Liver (tissue), 9 donors: Measurements from ENCODE around the gene IL23A. TPM values are rescaled to one million over a fixed set of nuclear protein-coding genes. Genes with fewer than 3 reads are reported as not detected.
A peak's percentile ranks its signal among the peaks of the same experiment; 100 is the strongest.

Source experiments
- DNase-seq: peaks from one replicate; pipeline ENCODE4 v3.0.0-alpha.2; 2017; ENCODE audit warnings: low spot score
- H3K27ac ChIP-seq, 2 donors: one replicate each; pipeline ENCODE4 v1.7.0; 2013; ENCODE audit warnings: inconsistent platforms in 2 of 2, low read length in 2 of 2, control low read depth in 1 of 2, low read depth in 1 of 2, mild to moderate bottlenecking in 1 of 2
- H3K27me3 ChIP-seq, 4 donors: one replicate each; pipeline versions ENCODE4 v1.6.1 to v1.7.0; 2013; ENCODE audit warnings: low read length in 3 of 4, inconsistent platforms in 1 of 4, mild to moderate bottlenecking in 1 of 4, moderate library complexity in 1 of 4; ENCODE audit not compliant: control insufficient read depth in 4 of 4, insufficient read depth in 4 of 4
- H3K36me3 ChIP-seq, 4 donors: one replicate each; pipeline versions ENCODE4 v1.6.1 to v1.7.0; 2013; ENCODE audit warnings: low read length in 3 of 4, mild to moderate bottlenecking in 3 of 4, low read depth in 1 of 4, moderate library complexity in 1 of 4; ENCODE audit not compliant: control insufficient read depth in 4 of 4, insufficient read depth in 3 of 4
- H3K4me1 ChIP-seq, 4 donors: one replicate each; pipeline versions ENCODE4 v1.6.1 to v1.7.0; 2013; ENCODE audit warnings: low read length in 3 of 4, mild to moderate bottlenecking in 3 of 4, moderate library complexity in 1 of 4; ENCODE audit not compliant: control insufficient read depth in 4 of 4, insufficient read depth in 4 of 4
- H3K4me3 ChIP-seq, 3 donors: one replicate each; pipeline versions ENCODE4 v1.6.1 to v1.7.0; 2013; ENCODE audit warnings: low read length in 3 of 3, control low read depth in 1 of 3, low read depth in 1 of 3, mild to moderate bottlenecking in 1 of 3
- H3K9ac ChIP-seq, 2 donors: one replicate each; pipeline ENCODE4 v1.7.0; 2013; ENCODE audit warnings: low read length in 2 of 2, mild to moderate bottlenecking in 2 of 2, moderate library complexity in 2 of 2, control low read depth in 1 of 2, low read depth in 1 of 2
- H3K9me3 ChIP-seq, 4 donors: one replicate each; pipeline versions ENCODE4 v1.6.1 to v1.7.0; 2013; ENCODE audit warnings: low read length in 3 of 4; ENCODE audit not compliant: control insufficient read depth in 4 of 4
- EGR1 ChIP-seq, 2 donors: IDR thresholded peaks; 2 replicates each; pipeline ENCODE4 v1.6.1; 2016 to 2018; ENCODE audit warnings: antibody characterized with exemption in 2 of 2, low read depth in 2 of 2
- FOXA1 ChIP-seq: IDR thresholded peaks from 2 replicates; pipeline ENCODE4 v1.6.1; 2016; ENCODE audit warnings: antibody characterized with exemption
- FOXA2 ChIP-seq: IDR thresholded peaks from 2 replicates; pipeline ENCODE4 v1.6.1; 2016; ENCODE audit warnings: antibody characterized with exemption
- GABPA ChIP-seq, 2 donors: IDR thresholded peaks in 1 of 2; conservative IDR thresholded peaks in 1 of 2; 2 replicates each; pipeline ENCODE4 v1.6.1; 2016; ENCODE audit warnings: antibody characterized with exemption in 2 of 2, mild to moderate bottlenecking in 1 of 2, moderate library complexity in 1 of 2
- HNF4A ChIP-seq, 2 donors: conservative IDR thresholded peaks; 2 replicates each; pipeline ENCODE4 v1.6.1; 2016; ENCODE audit warnings: antibody characterized with exemption in 2 of 2, mild to moderate bottlenecking in 2 of 2
- HNF4G ChIP-seq: IDR thresholded peaks from 2 replicates; pipeline ENCODE4 v1.6.1; 2016; ENCODE audit warnings: antibody characterized with exemption
- JUND ChIP-seq, 2 donors: IDR thresholded peaks; 2 replicates each; pipeline ENCODE4 v1.6.1; 2016; ENCODE audit warnings: antibody characterized with exemption in 2 of 2
- NR2F2 ChIP-seq: IDR thresholded peaks from 2 replicates; pipeline ENCODE4 v1.6.1; 2016; ENCODE audit warnings: antibody characterized with exemption
- RAD21 ChIP-seq, 2 donors: IDR thresholded peaks; 2 replicates each; pipeline ENCODE4 v1.6.1; 2016; ENCODE audit warnings: antibody characterized with exemption in 2 of 2, mild to moderate bottlenecking in 2 of 2
- RXRA ChIP-seq, 2 donors: IDR thresholded peaks; 2 replicates each; pipeline ENCODE4 v1.6.1; 2017 to 2018; ENCODE audit warnings: antibody characterized with exemption in 2 of 2, mild to moderate bottlenecking in 1 of 2
- SP1 ChIP-seq: IDR thresholded peaks from 2 replicates; pipeline ENCODE4 v1.6.1; 2018; ENCODE audit warnings: antibody characterized with exemption, mild to moderate bottlenecking
- TAF1 ChIP-seq: conservative IDR thresholded peaks from 2 replicates; pipeline ENCODE4 v1.6.1; 2016; ENCODE audit warnings: antibody characterized with exemption, mild to moderate bottlenecking
- YY1 ChIP-seq: IDR thresholded peaks from 2 replicates; pipeline ENCODE4 v1.6.1; 2016; ENCODE audit warnings: antibody characterized with exemption, mild to moderate bottlenecking
- WGBS: extraction: QIAGEN DNeasy Blood & Tissue Kit; methylation state at CpG from one replicate; pipeline ENCODE4 v1.1.7; 2013; 5-methylcytosine and 5-hydroxymethylcytosine counted together
- polyA plus RNA-seq, 2 donors: library from polyadenylated mRNA; stranded (reverse) in 1 of 2; unstranded in 1 of 2; fragments of 200-250 nt in 1 of 2; fragments of >200 nt in 1 of 2; fragmentation: Nextera tagmentation in 1 of 2; extraction: Ambion mirVana in 1 of 2; gene quantifications; one replicate each; pipeline versions ENCODE4 v1.2.1 to v1.2.3, GENCODE V29; 2013 to 2015
- total RNA-seq, 2 donors: library from RNA; depleted of rRNA; stranded (reverse); fragments of >200 nt; gene quantifications; one replicate each; pipeline ENCODE4 v1.2.3, GENCODE V29; 2014
- TF ChIP-seq, protein P1 (sequence below): IDR thresholded peaks from 2 replicates; pipeline ENCODE4 v1.6.1; 2016; ENCODE audit warnings: antibody characterized with exemption
- TF ChIP-seq, protein P2 (sequence below): fragments of 150-350 bp; IDR thresholded peaks from 2 replicates; pipeline ENCODE4 v1.5.1; 2017; ENCODE audit warnings: improper control_type of control experiment, low read depth, low read length; ENCODE audit not compliant: missing input control
- TF ChIP-seq, protein P3 (sequence below): IDR thresholded peaks from 2 replicates; pipeline ENCODE4 v1.6.1; 2016; ENCODE audit warnings: antibody characterized with exemption
- TF ChIP-seq, protein P4 (sequence below): IDR thresholded peaks from 2 replicates; pipeline ENCODE4 v1.6.1; 2016; ENCODE audit warnings: antibody characterized with exemption
- TF ChIP-seq, protein P5 (sequence below): IDR thresholded peaks from 2 replicates; pipeline ENCODE4 v1.6.1; 2016; ENCODE audit warnings: antibody characterized with exemption, mild to moderate bottlenecking
- donor health status: healthy.
- donor health status: healthy.
- donor health status: healthy.
- donor health status: healthy.
- donor health status: healthy.

The IL23A gene
- total and polyA plus RNA-seq, 4 donors = 0.14 to 0.25 (median 0.22) TPM; not detected in 1

DNA sequence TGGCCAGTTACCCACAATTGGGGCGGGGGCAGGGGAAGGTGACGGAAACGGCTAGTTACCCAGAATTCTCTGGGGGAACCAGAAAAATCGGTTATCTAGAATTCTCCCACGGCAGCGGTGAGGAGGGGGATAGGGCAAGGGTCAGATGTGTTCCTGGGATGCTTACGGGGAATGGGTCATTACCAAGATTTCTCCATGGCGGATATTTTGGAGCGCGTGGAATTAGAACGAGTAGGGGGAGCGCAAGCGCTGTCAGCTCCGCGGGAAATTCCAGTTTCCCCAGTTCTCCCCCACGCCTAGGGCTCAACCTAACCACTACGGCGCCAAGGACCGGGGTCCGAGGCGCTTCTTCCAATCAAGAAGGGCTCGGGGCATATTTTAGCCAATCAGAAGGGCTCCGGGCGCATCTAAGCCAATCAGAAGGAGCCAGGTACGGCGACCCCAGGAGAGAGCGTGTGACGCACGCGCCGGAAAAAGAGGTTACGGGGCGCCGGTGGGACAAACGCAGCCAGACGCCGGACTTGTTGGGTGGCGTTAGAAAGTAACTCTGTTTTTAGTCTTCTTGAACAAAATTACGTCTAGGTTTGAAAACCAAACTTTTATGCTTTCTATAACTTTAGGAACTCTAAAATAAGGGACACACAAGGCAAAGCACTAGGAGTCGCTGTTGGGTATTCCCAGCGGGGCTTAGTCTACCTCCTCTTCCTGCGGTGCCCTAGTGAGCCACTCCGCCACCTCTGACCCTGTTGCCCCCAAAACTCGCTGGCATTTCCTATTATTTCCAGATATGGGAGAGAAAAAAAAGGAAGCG is 4.8 kb upstream of the IL23A start, which contains the start of gene PAN2:
TSS of gene PAN2 (minus strand) at position 322 of the 811 bp plus-strand sequence. CDS start 906 bp downstream, outside the sequence.
- peak; percentile 90 for TF ChIP-seq NR2F2
- peak in 1 of 2 donors; percentile 29 for TF ChIP-seq EGR1 (IDR thresholded peaks at IDR 0.05; ENCODE audit: low read depth in 2 of 2)
- TF ChIP-seq, protein P1, sequence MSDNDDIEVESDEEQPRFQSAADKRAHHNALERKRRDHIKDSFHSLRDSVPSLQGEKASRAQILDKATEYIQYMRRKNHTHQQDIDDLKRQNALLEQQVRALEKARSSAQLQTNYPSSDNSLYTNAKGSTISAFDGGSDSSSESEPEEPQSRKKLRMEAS = peak; percentile 84
- peak in 1 of 2 donors; percentile 40 for TF ChIP-seq RAD21 (IDR thresholded peaks at IDR 0.05)
- peak; percentile 57 to 59 for TF ChIP-seq RXRA (IDR thresholded peaks at IDR 0.05)
- peak; percentile 48 for TF ChIP-seq TAF1
- peak; percentile 28 to 78 for TF ChIP-seq GABPA (IDR thresholded peaks at IDR 0.05 in 1 of 2, conservative IDR thresholded peaks at IDR 0.05 in 1 of 2)
- TF ChIP-seq, protein P2, sequence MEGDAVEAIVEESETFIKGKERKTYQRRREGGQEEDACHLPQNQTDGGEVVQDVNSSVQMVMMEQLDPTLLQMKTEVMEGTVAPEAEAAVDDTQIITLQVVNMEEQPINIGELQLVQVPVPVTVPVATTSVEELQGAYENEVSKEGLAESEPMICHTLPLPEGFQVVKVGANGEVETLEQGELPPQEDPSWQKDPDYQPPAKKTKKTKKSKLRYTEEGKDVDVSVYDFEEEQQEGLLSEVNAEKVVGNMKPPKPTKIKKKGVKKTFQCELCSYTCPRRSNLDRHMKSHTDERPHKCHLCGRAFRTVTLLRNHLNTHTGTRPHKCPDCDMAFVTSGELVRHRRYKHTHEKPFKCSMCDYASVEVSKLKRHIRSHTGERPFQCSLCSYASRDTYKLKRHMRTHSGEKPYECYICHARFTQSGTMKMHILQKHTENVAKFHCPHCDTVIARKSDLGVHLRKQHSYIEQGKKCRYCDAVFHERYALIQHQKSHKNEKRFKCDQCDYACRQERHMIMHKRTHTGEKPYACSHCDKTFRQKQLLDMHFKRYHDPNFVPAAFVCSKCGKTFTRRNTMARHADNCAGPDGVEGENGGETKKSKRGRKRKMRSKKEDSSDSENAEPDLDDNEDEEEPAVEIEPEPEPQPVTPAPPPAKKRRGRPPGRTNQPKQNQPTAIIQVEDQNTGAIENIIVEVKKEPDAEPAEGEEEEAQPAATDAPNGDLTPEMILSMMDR = peak; percentile 29
- TF ChIP-seq JUND (IDR thresholded peaks at IDR 0.05) = peak in 1 of 2 donors; percentile 24
- TF ChIP-seq FOXA1 = no peak
- TF ChIP-seq, protein P3, sequence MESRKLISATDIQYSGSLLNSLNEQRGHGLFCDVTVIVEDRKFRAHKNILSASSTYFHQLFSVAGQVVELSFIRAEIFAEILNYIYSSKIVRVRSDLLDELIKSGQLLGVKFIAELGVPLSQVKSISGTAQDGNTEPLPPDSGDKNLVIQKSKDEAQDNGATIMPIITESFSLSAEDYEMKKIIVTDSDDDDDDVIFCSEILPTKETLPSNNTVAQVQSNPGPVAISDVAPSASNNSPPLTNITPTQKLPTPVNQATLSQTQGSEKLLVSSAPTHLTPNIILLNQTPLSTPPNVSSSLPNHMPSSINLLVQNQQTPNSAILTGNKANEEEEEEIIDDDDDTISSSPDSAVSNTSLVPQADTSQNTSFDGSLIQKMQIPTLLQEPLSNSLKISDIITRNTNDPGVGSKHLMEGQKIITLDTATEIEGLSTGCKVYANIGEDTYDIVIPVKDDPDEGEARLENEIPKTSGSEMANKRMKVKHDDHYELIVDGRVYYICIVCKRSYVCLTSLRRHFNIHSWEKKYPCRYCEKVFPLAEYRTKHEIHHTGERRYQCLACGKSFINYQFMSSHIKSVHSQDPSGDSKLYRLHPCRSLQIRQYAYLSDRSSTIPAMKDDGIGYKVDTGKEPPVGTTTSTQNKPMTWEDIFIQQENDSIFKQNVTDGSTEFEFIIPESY = peak; percentile 90
- TF ChIP-seq HNF4G = no peak
- peak; percentile 93 for TF ChIP-seq SP1
- TF ChIP-seq, protein P4, sequence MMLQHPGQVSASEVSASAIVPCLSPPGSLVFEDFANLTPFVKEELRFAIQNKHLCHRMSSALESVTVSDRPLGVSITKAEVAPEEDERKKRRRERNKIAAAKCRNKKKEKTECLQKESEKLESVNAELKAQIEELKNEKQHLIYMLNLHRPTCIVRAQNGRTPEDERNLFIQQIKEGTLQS = no peak
- TF ChIP-seq HNF4A (conservative IDR thresholded peaks at IDR 0.05) = peak in 1 of 2 donors; percentile 43
- TF ChIP-seq FOXA2 = no peak
- TF ChIP-seq, protein P5, sequence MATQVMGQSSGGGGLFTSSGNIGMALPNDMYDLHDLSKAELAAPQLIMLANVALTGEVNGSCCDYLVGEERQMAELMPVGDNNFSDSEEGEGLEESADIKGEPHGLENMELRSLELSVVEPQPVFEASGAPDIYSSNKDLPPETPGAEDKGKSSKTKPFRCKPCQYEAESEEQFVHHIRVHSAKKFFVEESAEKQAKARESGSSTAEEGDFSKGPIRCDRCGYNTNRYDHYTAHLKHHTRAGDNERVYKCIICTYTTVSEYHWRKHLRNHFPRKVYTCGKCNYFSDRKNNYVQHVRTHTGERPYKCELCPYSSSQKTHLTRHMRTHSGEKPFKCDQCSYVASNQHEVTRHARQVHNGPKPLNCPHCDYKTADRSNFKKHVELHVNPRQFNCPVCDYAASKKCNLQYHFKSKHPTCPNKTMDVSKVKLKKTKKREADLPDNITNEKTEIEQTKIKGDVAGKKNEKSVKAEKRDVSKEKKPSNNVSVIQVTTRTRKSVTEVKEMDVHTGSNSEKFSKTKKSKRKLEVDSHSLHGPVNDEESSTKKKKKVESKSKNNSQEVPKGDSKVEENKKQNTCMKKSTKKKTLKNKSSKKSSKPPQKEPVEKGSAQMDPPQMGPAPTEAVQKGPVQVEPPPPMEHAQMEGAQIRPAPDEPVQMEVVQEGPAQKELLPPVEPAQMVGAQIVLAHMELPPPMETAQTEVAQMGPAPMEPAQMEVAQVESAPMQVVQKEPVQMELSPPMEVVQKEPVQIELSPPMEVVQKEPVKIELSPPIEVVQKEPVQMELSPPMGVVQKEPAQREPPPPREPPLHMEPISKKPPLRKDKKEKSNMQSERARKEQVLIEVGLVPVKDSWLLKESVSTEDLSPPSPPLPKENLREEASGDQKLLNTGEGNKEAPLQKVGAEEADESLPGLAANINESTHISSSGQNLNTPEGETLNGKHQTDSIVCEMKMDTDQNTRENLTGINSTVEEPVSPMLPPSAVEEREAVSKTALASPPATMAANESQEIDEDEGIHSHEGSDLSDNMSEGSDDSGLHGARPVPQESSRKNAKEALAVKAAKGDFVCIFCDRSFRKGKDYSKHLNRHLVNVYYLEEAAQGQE = peak; percentile 75
- peak; percentile 86 for TF ChIP-seq YY1
- peak within 1 kb of the TSS; percentile 51 to 85 (median 81) for H3K4me3 ChIP-seq
- no peaks in the 10 kb centered on the region for H3K27me3 ChIP-seq
- peak within 1 kb of the TSS; percentile 69 to 89 for H3K9ac ChIP-seq
- WGBS = under 1% methylated on average over 45 of the region's 45 CpGs
- no peaks in the 10 kb centered on the region for H3K36me3 ChIP-seq
- peak; percentile 92 for DNase-seq
- peak within 1 kb of the TSS; percentile 86 to 95 for H3K27ac ChIP-seq
- no peaks in the 10 kb centered on the region for H3K9me3 ChIP-seq
- peaks cover 2 to 17% (median 11%) of the 10 kb centered on the region in 4 donors for H3K4me1 ChIP-seq
